ENCODE results near the gene ALKBH5. TPM values are rescaled to one million over a fixed set of nuclear protein-coding genes. Genes with fewer than 3 reads are reported as not detected.
A peak's percentile ranks its signal among the peaks of the same experiment; 100 is the strongest.

ALKBH5 gene
- total and polyA plus RNA-seq, 10 of the 15 experiments (the other 5 are each of a cell fraction or from before 2014, with no cell fraction given): 13.7 to 99.9 (median 52.4) TPM

DNA sequence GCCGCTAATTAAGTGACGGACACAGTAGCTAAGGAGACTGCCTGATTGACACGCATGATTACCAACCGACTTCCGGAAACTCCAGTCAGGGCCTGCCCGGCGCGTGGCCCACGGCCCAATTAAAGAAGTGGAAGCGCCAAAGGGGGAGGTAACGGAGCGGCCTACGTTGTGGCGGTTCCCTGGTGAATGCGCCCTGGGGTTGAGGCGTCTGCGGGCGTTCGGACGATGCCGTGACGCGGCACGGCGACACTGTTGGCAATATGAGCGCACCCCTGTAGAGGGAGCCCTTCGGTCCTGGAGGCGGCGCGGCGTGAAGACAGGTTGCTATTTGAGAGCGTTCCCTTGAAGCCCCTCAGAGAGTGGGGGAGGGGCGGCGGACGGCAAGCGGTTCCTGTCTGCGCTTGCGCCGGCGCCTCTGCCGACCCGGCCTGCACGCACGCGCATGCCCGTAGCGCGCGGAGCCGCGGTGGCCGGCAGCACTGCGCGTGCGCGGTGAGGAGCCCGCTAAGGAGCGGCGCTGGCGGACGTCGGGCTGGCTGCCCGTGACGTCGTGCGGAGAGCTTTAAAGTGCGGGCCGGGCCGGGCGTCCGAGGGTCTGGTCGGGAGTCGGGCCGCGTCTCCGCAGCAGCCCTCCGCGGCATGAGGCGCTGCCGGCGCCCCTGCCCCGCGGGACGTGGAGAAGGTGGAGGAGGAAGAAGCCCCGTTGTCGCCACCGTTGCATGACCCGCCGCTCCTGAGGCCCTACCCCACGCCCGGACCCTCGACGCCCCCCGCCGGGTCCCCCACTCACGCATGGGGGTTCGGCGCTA lies at the start of gene ALKBH5 (continued):
- TF ChIP-seq SIX5 (IDR thresholded peaks at IDR 0.05; ENCODE audit: low read depth, low read length, severe bottlenecking): peak; percentile 8
- TF ChIP-seq, protein P1, sequence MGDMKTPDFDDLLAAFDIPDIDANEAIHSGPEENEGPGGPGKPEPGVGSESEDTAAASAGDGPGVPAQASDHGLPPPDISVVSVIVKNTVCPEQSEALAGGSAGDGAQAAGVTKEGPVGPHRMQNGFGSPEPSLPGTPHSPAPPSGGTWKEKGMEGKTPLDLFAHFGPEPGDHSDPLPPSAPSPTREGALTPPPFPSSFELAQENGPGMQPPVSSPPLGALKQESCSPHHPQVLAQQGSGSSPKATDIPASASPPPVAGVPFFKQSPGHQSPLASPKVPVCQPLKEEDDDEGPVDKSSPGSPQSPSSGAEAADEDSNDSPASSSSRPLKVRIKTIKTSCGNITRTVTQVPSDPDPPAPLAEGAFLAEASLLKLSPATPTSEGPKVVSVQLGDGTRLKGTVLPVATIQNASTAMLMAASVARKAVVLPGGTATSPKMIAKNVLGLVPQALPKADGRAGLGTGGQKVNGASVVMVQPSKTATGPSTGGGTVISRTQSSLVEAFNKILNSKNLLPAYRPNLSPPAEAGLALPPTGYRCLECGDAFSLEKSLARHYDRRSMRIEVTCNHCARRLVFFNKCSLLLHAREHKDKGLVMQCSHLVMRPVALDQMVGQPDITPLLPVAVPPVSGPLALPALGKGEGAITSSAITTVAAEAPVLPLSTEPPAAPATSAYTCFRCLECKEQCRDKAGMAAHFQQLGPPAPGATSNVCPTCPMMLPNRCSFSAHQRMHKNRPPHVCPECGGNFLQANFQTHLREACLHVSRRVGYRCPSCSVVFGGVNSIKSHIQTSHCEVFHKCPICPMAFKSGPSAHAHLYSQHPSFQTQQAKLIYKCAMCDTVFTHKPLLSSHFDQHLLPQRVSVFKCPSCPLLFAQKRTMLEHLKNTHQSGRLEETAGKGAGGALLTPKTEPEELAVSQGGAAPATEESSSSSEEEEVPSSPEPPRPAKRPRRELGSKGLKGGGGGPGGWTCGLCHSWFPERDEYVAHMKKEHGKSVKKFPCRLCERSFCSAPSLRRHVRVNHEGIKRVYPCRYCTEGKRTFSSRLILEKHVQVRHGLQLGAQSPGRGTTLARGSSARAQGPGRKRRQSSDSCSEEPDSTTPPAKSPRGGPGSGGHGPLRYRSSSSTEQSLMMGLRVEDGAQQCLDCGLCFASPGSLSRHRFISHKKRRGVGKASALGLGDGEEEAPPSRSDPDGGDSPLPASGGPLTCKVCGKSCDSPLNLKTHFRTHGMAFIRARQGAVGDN (IDR thresholded peaks at IDR 0.05): peak; percentile 89
- peak; percentile 38; the same call in 1 of the 2 replicates for TF ChIP-seq MTA2 (IDR thresholded peaks at IDR 0.05; ENCODE audit: low read depth)

DNA sequence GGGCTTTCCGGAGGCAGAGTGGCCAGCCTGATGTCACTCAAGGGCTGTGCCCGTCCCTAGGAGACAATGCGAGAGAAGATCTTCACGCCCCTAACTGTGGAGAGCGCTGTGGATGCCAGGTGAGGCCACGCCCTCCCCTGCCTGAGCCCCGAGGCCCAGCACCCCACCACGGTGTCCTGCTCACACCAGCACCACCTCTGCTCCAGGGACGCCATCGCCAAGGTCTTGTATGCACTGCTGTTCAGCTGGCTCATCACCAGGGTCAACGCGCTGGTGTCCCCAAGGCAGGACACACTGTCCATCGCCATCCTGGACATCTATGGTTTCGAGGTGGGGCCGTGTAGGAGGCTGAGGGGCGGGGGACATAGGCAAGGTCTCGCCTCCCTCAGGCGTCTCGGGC lies 47.3 kb upstream of the ALKBH5 start:
- SMC1A ChIA-PET (ENCODE audit: uncharacterized antibody, unreplicated experiment): no interaction called here
- H3K79me2 ChIP-seq (ENCODE audit: control insufficient read depth, insufficient read depth, low read length): no peaks in the 10 kb centered on the region
- no peaks in the 10 kb centered on the region for H3K4me1 ChIP-seq (ENCODE audit: control insufficient read depth, insufficient read depth, low read length)
- FAIRE-seq (no peak), ATAC-seq (no peak), DNase-seq (ENCODE audit: low read depth, low spot score) (no peak)
- H3K4me3 ChIP-seq: no peak overlapping the region
- CTCF ChIA-PET: interaction anchor here (1.9 kb wide), 1 partner anchor 82 kb away, joined by 4 read pairs; no protein-coding TSS in a partner anchor
- intact Hi-C loops (cut with micrococcal nuclease; ENCODE audit: unreplicated experiment) (no loop called here), in situ Hi-C loops (cut with MboI) (no loop called here)
- no peak overlapping the region for H3K9ac ChIP-seq (ENCODE audit: control insufficient read depth, insufficient read depth, low read length)
- RAD21 ChIA-PET (ENCODE audit: unreplicated experiment): no interaction called here
- H3K27ac ChIP-seq (ENCODE audit: control insufficient read depth, insufficient read depth): no peak overlapping the region
- BruUV-seq (replicated peaks): no TSS peak
- POLR2A ChIA-PET: no interaction called here
- no peak overlapping the region for H3K4me2 ChIP-seq (ENCODE audit: control insufficient read depth, insufficient read depth)
- no peaks in the 10 kb centered on the region for H3K36me3 ChIP-seq (ENCODE audit: control insufficient read depth in 2 of 2, insufficient read depth in 2 of 2, low read length in 1 of 2)
- H3K9me3 ChIP-seq (replicated peaks; ENCODE audit: control insufficient read depth, insufficient read depth, low read length): no peaks in the 10 kb centered on the region
- no peak overlapping the region for H2AFZ ChIP-seq (ENCODE audit: control insufficient read depth, low read depth, low read length)
- H4K20me1 ChIP-seq (ENCODE audit: control insufficient read depth, insufficient read depth): no peaks in the 10 kb centered on the region
- 27% methylated on average over 19 of the region's 19 CpGs for WGBS (ENCODE audit: insufficient coverage, insufficient replicate concordance, low lambda C conversion rate, missing lambda C conversion rate)
- no peaks in the 10 kb centered on the region for H3K27me3 ChIP-seq (replicated peaks in 1 of 2; ENCODE audit: control insufficient read depth in 2 of 2, insufficient read depth in 2 of 2, low read length in 1 of 2)
- TF ChIP-seq MTA3 (IDR thresholded peaks at IDR 0.05; ENCODE audit: borderline replicate concordance, low read length) (no peak), POU2F2 (IDR thresholded peaks at IDR 0.05; ENCODE audit: borderline replicate concordance, low read depth, low read length) (no peak), KLF5 (IDR thresholded peaks at IDR 0.05; ENCODE audit: partially characterized antibody) (no peak), BMI1 (IDR thresholded peaks at IDR 0.05; ENCODE audit: borderline replicate concordance) (no peak), BHLHE40 (IDR thresholded peaks at IDR 0.05; ENCODE audit: borderline replicate concordance in 1 of 2, low read depth in 2 of 2, low read length in 1 of 2) (no peak), POLR2AphosphoS2 (IDR thresholded peaks at IDR 0.05; ENCODE audit: low read depth, low read length) (no peak), RFX5 (IDR thresholded peaks at IDR 0.05; ENCODE audit: low read depth, low read length) (no peak), TCF3 (IDR thresholded peaks at IDR 0.05; ENCODE audit: borderline replicate concordance, insufficient read depth, low read depth, low read length) (no peak), STAT1 (conservative IDR thresholded peaks at IDR 0.05) (no peak), RBBP5 (conservative IDR thresholded peaks at IDR 0.05) (no peak)
- TF ChIP-seq, protein P2, sequence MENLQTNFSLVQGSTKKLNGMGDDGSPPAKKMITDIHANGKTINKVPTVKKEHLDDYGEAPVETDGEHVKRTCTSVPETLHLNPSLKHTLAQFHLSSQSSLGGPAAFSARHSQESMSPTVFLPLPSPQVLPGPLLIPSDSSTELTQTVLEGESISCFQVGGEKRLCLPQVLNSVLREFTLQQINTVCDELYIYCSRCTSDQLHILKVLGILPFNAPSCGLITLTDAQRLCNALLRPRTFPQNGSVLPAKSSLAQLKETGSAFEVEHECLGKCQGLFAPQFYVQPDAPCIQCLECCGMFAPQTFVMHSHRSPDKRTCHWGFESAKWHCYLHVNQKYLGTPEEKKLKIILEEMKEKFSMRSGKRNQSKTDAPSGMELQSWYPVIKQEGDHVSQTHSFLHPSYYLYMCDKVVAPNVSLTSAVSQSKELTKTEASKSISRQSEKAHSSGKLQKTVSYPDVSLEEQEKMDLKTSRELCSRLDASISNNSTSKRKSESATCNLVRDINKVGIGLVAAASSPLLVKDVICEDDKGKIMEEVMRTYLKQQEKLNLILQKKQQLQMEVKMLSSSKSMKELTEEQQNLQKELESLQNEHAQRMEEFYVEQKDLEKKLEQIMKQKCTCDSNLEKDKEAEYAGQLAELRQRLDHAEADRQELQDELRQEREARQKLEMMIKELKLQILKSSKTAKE (IDR thresholded peaks at IDR 0.05; ENCODE audit: low read depth, poor library complexity, severe bottlenecking): no peak

Measured in GM12878 (cell line).